NCI-H774 (cell line): ENCODE results near the gene TUBG1.
A peak's percentile ranks its signal among the peaks of the same experiment; 100 is the strongest.

Experiments used
- DNase-seq: peaks from one replicate; lab custom pipeline; 2025; lab: John Stamatoyannopoulos, UW

Gene TUBG1

GRCh38 chr17:42609182-42609813 lies at the start of gene TUBG1, which contains the start of gene RETREG3:
TUBG1 (plus strand) TSS chr17:42609683; CDS start chr17:42609738, 55 bp downstream.
RETREG3 (minus strand) TSS chr17:42609374; CDS start chr17:42609324, 50 bp downstream.
- DNase-seq, result peak; percentile 100

GRCh38 chr17:42560246-42560645 lies 49.2 kb upstream of the TUBG1 start:
- no peak for DNase-seq

- DNase-seq, result peak; percentile 99
Measured at GRCh38 chr17:42561897-42562387, 47.5 kb upstream of the TUBG1 start, which contains the start of gene COASY. COASY (plus strand) TSS chr17:42562148; CDS start chr17:42562623, 475 bp downstream.

- DNase-seq, result no peak
Measured at GRCh38 chr17:42562388-42563142, 46.9 kb upstream of the TUBG1 start.

- DNase-seq, result no peak
Measured at GRCh38 chr17:42563143-42563509, 46.4 kb upstream of the TUBG1 start.

- no peak for DNase-seq
Measured at GRCh38 chr17:42563543-42563942, 45.9 kb upstream of the TUBG1 start.

- DNase-seq, result no peak
Measured at GRCh38 chr17:42563950-42564349, 45.5 kb upstream of the TUBG1 start.

- DNase-seq, result no peak
Measured at GRCh38 chr17:42564815-42565522, 44.5 kb upstream of the TUBG1 start.

GRCh38 chr17:42565523-42566214 lies 43.8 kb upstream of the TUBG1 start:
- DNase-seq, result no peak

- no peak for DNase-seq
Measured at GRCh38 chr17:42566215-42566882, 43.1 kb upstream of the TUBG1 start.

- peak; percentile 98 for DNase-seq
Measured at GRCh38 chr17:42566883-42567573, 42.5 kb upstream of the TUBG1 start, which contains the start of gene MLX. MLX (plus strand) TSS chr17:42567100; CDS start chr17:42567125, 25 bp downstream.

- no peak for DNase-seq
Measured at GRCh38 chr17:42568341-42569111, 41.0 kb upstream of the TUBG1 start.

- DNase-seq, result no peak
Measured at GRCh38 chr17:42571435-42572225, 37.9 kb upstream of the TUBG1 start.

GRCh38 chr17:42573095-42573494 lies 36.4 kb upstream of the TUBG1 start:
- DNase-seq, result no peak

- no peak for DNase-seq
Measured at GRCh38 chr17:42574463-42574862, 35.0 kb upstream of the TUBG1 start.

- no peak for DNase-seq
Measured at GRCh38 chr17:42577140-42577531, 32.3 kb upstream of the TUBG1 start.

- peak; percentile 98 for DNase-seq
Measured at GRCh38 chr17:42577532-42578281, 31.8 kb upstream of the TUBG1 start, which contains the start of gene PSMC3IP. PSMC3IP (minus strand) TSS chr17:42577729; CDS start chr17:42577686, 43 bp downstream.

GRCh38 chr17:42578282-42578869 lies 31.1 kb upstream of the TUBG1 start:
- DNase-seq, result peak; percentile 82
